CD14-positive monocyte (primary cell): ENCODE results near the gene PLCB1. TPM values are rescaled to one million over a fixed set of nuclear protein-coding genes. Genes with fewer than 3 reads are reported as not detected.

Source experiments
- DNase-seq, 3 donors: peaks; one replicate each; pipeline ENCODE4 v3.0.0-alpha.2; 2011 to 2022
- H2AFZ ChIP-seq: 2 replicates; pipeline ENCODE4 v1.6.0; 2012; ENCODE audit warnings: mild to moderate bottlenecking, low read depth, low read length, inconsistent platforms; ENCODE audit not compliant: insufficient read depth, poor library complexity, severe bottlenecking
- H3K27ac ChIP-seq, 2 donors: 1 replicate in 1 of 2; 2 replicates in 1 of 2; pipeline ENCODE4 v1.5.1; 2012 to 2013; ENCODE audit warnings: low read length in 2 of 2, control low read depth in 1 of 2, inconsistent platforms in 1 of 2, low read depth in 1 of 2, mild to moderate bottlenecking in 1 of 2
- H3K27me3 ChIP-seq, 2 donors: one replicate each; pipeline versions ENCODE4 v1.6.0 to v1.6.1; 2011 to 2013; ENCODE audit warnings: low read length in 2 of 2; ENCODE audit not compliant: control insufficient read depth in 2 of 2, insufficient read depth in 2 of 2
- H3K36me3 ChIP-seq, 2 donors: replicated peaks in 1 of 2; 1 replicate in 1 of 2; 2 replicates in 1 of 2; pipeline versions ENCODE4 v1.5.1 to v1.6.1; 2012 to 2013; ENCODE audit warnings: low read length in 2 of 2, control low read depth in 1 of 2, inconsistent platforms in 1 of 2, mild to moderate bottlenecking in 1 of 2; ENCODE audit not compliant: insufficient read depth in 2 of 2, control insufficient read depth in 1 of 2
- H3K4me1 ChIP-seq, 2 donors: 1 replicate in 1 of 2; 2 replicates in 1 of 2; pipeline versions ENCODE4 v1.5.1 to v1.6.1; 2012 to 2013; ENCODE audit warnings: low read length in 2 of 2, control low read depth in 1 of 2, inconsistent platforms in 1 of 2, mild to moderate bottlenecking in 1 of 2, moderate library complexity in 1 of 2; ENCODE audit not compliant: insufficient read depth in 2 of 2, control insufficient read depth in 1 of 2
- H3K4me2 ChIP-seq: replicated peaks from 2 replicates; pipeline ENCODE3; 2012; ENCODE audit warnings: low read length, moderate library complexity, mild to moderate bottlenecking; ENCODE audit not compliant: poor library complexity, severe bottlenecking; ENCODE audit errors: extremely low read depth
- H3K4me3 ChIP-seq, 3 experiments: fragments of 200-600 bp in 1 of 3; sonication (generic) in 1 of 3; replicated peaks in 1 of 3; 1 replicate in 2 of 3; 2 replicates in 1 of 3; pipeline ENCODE4 v1.5.1; 2011 to 2013; ENCODE audit warnings: low read length in 3 of 3, mild to moderate bottlenecking in 3 of 3, control low read depth in 2 of 3, low read depth in 2 of 3, inconsistent platforms in 1 of 3, moderate library complexity in 1 of 3
- H3K79me2 ChIP-seq: 2 replicates; pipeline ENCODE4 v1.6.0; 2012; ENCODE audit warnings: mild to moderate bottlenecking, control low read depth, inconsistent platforms, low read length, moderate library complexity; ENCODE audit not compliant: insufficient read depth
- H3K9ac ChIP-seq: 2 replicates; pipeline ENCODE4 v1.6.0; 2017; ENCODE audit warnings: low read length, mild to moderate bottlenecking; ENCODE audit not compliant: insufficient read depth, poor library complexity, severe bottlenecking
- H3K9me3 ChIP-seq, 2 donors: replicated peaks in 1 of 2; 1 replicate in 1 of 2; 2 replicates in 1 of 2; pipeline versions ENCODE4 v1.5.1 to v1.6.1; 2012 to 2013; ENCODE audit warnings: low read length in 2 of 2, control low read depth in 1 of 2; ENCODE audit not compliant: control insufficient read depth in 1 of 2, insufficient read depth in 1 of 2
- H4K20me1 ChIP-seq: 2 replicates; pipeline ENCODE4 v1.6.0; 2012; ENCODE audit warnings: mild to moderate bottlenecking, low read length, control low read depth, moderate library complexity; ENCODE audit not compliant: insufficient read depth
- H3K27ac Mint-ChIP-seq, 7 donors: one replicate each; pipeline ENCODE4 v1.8.0; 2020; ENCODE audit warnings: mild to moderate bottlenecking in 7 of 7, mixed read lengths in 7 of 7, moderate library complexity in 6 of 7, inconsistent platforms in 2 of 7
- H3K27me3 Mint-ChIP-seq, 3 donors: one replicate each; pipeline ENCODE4 v1.8.0; 2021 to 2022; ENCODE audit warnings: low read depth in 3 of 3, mild to moderate bottlenecking in 3 of 3, mixed read lengths in 3 of 3, moderate library complexity in 3 of 3, inconsistent platforms in 1 of 3
- H3K36me3 Mint-ChIP-seq, 2 donors: one replicate each; pipeline ENCODE4 v1.8.0; 2020; ENCODE audit warnings: mixed read lengths in 2 of 2, inconsistent platforms in 1 of 2, mild to moderate bottlenecking in 1 of 2
- H3K4me1 Mint-ChIP-seq: one replicate; pipeline ENCODE4 v1.8.0; 2020; ENCODE audit warnings: mild to moderate bottlenecking, mixed read lengths
- H3K4me3 Mint-ChIP-seq, 2 donors: one replicate each; pipeline ENCODE4 v1.8.0; 2020; ENCODE audit warnings: mild to moderate bottlenecking in 2 of 2, mixed read lengths in 2 of 2, moderate library complexity in 1 of 2
- H3K9me3 Mint-ChIP-seq, 7 donors: one replicate each; pipeline ENCODE4 v1.8.0; 2020 to 2022; ENCODE audit warnings: mixed read lengths in 7 of 7, mild to moderate bottlenecking in 6 of 7, moderate library complexity in 6 of 7, inconsistent platforms in 2 of 7
- WGBS: methylation state at CpG from one replicate; pipeline ENCODE4 v1.1.5; 2013; ENCODE audit warnings: missing lambda C conversion rate; ENCODE audit not compliant: insufficient coverage; 5-methylcytosine and 5-hydroxymethylcytosine counted together
- intact Hi-C, 2 donors: fragments of 100-400 bp; cut with micrococcal nuclease; formaldehyde crosslinking; loops; one replicate each; pipeline versions ENCODE4 v1.15.0 to v1.15.1; 2023
- polyA plus RNA-seq, 3 donors: library from polyadenylated mRNA; depleted of rRNA in 1 of 3; unstranded in 2 of 3; stranded (reverse) in 1 of 3; fragments of 300-500 nt in 2 of 3; fragments of >200 nt in 1 of 3; fragmentation: Illumina TruSeq in 2 of 3; gene quantifications; 1 replicate in 2 of 3; 2 replicates in 1 of 3; pipeline ENCODE4 v1.2.3, GENCODE V29; 2012 to 2021
- TF ChIP-seq, protein P1 (sequence below): fragments of 200-600 bp; IDR thresholded peaks from one replicate; pipeline ENCODE4 v1.8.0; 2022; ENCODE audit warnings: antibody characterized with exemption, mild to moderate bottlenecking

Gene PLCB1
- polyA plus RNA-seq, 3 donors: 8.6 to 16.4 (median 13.2) TPM

GRCh38 chr20:8388141-8388540 is 256.1 kb downstream of the PLCB1 start:
- H3K27ac Mint-ChIP-seq: peak overlapping the region in 1 of 7 donors; percentile 63
- H3K79me2 ChIP-seq: peaks cover 16% of the 10 kb centered on the region
- no peaks in the 10 kb centered on the region for H3K9me3 Mint-ChIP-seq
- no peaks in the 10 kb centered on the region for H3K36me3 ChIP-seq
- H4K20me1 ChIP-seq: no peaks in the 10 kb centered on the region
- no peak overlapping the region for H2AFZ ChIP-seq
- H3K9me3 ChIP-seq: no peaks in the 10 kb centered on the region
- TF ChIP-seq, protein P1, sequence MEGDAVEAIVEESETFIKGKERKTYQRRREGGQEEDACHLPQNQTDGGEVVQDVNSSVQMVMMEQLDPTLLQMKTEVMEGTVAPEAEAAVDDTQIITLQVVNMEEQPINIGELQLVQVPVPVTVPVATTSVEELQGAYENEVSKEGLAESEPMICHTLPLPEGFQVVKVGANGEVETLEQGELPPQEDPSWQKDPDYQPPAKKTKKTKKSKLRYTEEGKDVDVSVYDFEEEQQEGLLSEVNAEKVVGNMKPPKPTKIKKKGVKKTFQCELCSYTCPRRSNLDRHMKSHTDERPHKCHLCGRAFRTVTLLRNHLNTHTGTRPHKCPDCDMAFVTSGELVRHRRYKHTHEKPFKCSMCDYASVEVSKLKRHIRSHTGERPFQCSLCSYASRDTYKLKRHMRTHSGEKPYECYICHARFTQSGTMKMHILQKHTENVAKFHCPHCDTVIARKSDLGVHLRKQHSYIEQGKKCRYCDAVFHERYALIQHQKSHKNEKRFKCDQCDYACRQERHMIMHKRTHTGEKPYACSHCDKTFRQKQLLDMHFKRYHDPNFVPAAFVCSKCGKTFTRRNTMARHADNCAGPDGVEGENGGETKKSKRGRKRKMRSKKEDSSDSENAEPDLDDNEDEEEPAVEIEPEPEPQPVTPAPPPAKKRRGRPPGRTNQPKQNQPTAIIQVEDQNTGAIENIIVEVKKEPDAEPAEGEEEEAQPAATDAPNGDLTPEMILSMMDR: no peak
- no peak for DNase-seq
- H3K27me3 ChIP-seq: no peaks in the 10 kb centered on the region
- H3K36me3 Mint-ChIP-seq: peaks cover 3 to 9% of the 10 kb centered on the region in 2 donors
- no peak overlapping the region for H3K27ac ChIP-seq
- no peak overlapping the region for H3K9ac ChIP-seq
- H3K4me3 Mint-ChIP-seq: no peak overlapping the region
- intact Hi-C loops: no loop called here
- peaks cover 31 to 48% of the 10 kb centered on the region in 2 donors for H3K4me1 ChIP-seq
- H3K27me3 Mint-ChIP-seq: no peaks in the 10 kb centered on the region
- WGBS: no CpG with 5 or more reads among the region's 2 CpGs
- no peak overlapping the region for H3K4me2 ChIP-seq
- H3K4me1 Mint-ChIP-seq: peaks cover 47% of the 10 kb centered on the region
- no peak overlapping the region for H3K4me3 ChIP-seq

DNA sequence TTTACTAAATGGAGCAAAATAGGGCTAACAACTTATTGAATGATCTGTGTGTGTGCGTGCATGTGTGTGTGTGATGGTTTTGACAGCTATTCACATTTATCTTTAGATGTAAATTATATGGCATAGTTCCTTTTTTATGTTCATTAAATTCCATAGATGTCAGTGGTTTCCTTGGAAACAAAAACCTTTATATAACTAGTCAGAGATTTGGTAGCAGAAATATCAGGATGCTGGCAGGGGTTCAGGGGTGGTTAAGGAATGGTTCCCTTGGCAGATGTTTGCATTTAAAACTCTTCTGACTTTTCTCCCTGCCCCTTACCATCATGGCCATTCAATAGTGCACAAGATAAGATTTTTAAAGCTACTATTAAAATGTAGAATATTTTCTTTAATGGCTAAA is 256.6 kb downstream of the PLCB1 start:
- WGBS: no CpG with 5 or more reads among the region's 1 CpG
- peaks cover 52% of the 10 kb centered on the region for H3K4me1 Mint-ChIP-seq
- Histone ChIP-seq H3K4me2 (no peak overlapping the region), H3K9ac (no peak overlapping the region), H3K79me2 (peaks cover 16% of the 10 kb centered on the region), H2AFZ (no peak overlapping the region), H3K9me3 (no peaks in the 10 kb centered on the region), H4K20me1 (no peaks in the 10 kb centered on the region), H3K4me1 (peaks cover 36 to 53% of the 10 kb centered on the region in 2 donors), H3K27ac (no peak overlapping the region), H3K27me3 (no peaks in the 10 kb centered on the region), H3K36me3 (no peaks in the 10 kb centered on the region), H3K4me3 (no peak overlapping the region)
- H3K4me3 Mint-ChIP-seq: no peak overlapping the region
- TF ChIP-seq, protein P1: no peak
- H3K36me3 Mint-ChIP-seq: peaks cover 3 to 9% of the 10 kb centered on the region in 2 donors
- DNase-seq: no peak
- H3K9me3 Mint-ChIP-seq: no peaks in the 10 kb centered on the region
- H3K27me3 Mint-ChIP-seq: no peaks in the 10 kb centered on the region
- intact Hi-C loops: no loop called here
- peak overlapping the region in 1 of 7 donors; percentile 8 for H3K27ac Mint-ChIP-seq
